ENCODE measurements around the gene LY6G6C. TPM values are rescaled to one million over a fixed set of nuclear protein-coding genes. Genes with fewer than 3 reads are reported as not detected.

Gene LY6G6C
- total RNA-seq, 1 experiment from 2014 or later, result not detected

DNA sequence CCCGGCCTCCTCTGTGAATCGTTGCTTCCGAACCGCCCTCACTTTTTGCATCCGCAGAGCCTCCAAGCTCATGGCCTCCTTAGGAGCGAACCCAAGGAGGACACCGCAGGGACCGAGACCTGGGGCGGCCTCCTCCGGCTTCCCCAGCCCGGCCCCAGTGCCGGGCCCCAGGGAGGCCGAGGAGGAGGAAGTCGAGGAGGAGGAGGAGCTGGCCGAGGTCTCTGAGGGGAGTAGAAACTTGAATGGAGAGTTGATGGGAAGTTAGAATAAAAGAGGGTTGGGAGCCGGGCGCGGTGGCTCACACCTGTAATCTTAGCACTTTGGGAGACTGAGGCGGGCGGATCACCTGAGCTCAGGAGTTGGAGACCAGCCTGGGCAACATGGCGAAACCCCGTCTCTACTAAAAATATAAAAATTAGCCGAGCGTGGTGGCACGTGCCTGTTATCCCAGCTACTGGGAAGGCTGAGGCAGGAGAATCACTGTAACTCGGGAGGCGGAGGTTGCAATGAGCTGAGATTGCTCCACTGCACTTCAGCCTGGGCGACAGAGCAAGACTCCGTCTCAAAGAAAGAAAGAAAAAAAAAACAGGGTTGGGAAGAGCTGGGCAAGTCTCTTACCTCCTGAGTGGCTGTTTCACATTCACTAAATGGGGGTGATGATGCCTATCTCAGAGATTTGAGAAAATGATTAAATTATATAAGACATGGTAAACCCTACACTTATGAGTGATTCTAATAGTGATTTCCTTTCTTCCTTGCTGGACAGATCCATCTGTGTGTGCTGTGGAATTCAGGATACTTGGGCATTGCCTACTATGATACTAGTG, 19.1 kb upstream of the LY6G6C start:
- Histone ChIP-seq H4K5ac (ENCODE audit: insufficient read length, low read depth, low read length) (peak overlapping the region; percentile 96), H3K79me2 (ENCODE audit: insufficient read depth, low read length) (peaks cover 2% of the 10 kb centered on the region; the same call in 1 of the 2 replicates), H3K23me2 (ENCODE audit: insufficient read length, low read depth, low read length, poor library complexity, severe bottlenecking) (peaks cover 21% of the 10 kb centered on the region), H3K79me1 (ENCODE audit: insufficient read depth, low read depth, low read length, poor library complexity, severe bottlenecking) (no peaks in the 10 kb centered on the region), H3K23ac (ENCODE audit: insufficient read length, low read depth, low read length) (no peak overlapping the region), H2AFZ (ENCODE audit: low read length) (no peak overlapping the region), H2BK12ac (ENCODE audit: insufficient read length, low read depth, low read length) (peak overlapping the region; percentile 26), H3K9me3 (ENCODE audit: control insufficient read depth, low read depth, low read length) (no peaks in the 10 kb centered on the region), H3K9ac (ENCODE audit: extremely low read depth, insufficient read length, low read length) (peak overlapping the region; percentile 94), H4K20me1 (ENCODE audit: control insufficient read depth, insufficient read depth, insufficient read length) (no peaks in the 10 kb centered on the region), H4K91ac (ENCODE audit: insufficient read length, low read depth, low read length) (peak overlapping the region; percentile 95), H2BK15ac (ENCODE audit: low read depth, low read length) (no peak overlapping the region), H3K4me2 (ENCODE audit: insufficient read depth, insufficient read length, low read length) (peak overlapping the region; percentile 73), H3K4me1 (ENCODE audit: insufficient read depth, low read length) (peaks cover 11% of the 10 kb centered on the region), H2BK5ac (ENCODE audit: insufficient read length, low read length) (peak overlapping the region; percentile 92), H3K56ac (ENCODE audit: insufficient read length, low read depth, low read length) (no peak overlapping the region), H3K27ac (ENCODE audit: insufficient read length, low read depth, low read length) (peak overlapping the region; percentile 56), H3K18ac (ENCODE audit: insufficient read length, low read depth, low read length) (peak overlapping the region; percentile 100), H3K4ac (ENCODE audit: low read depth, low read length) (peak overlapping the region; percentile 99; the same call in 1 of the 2 replicates), H3K27me3 (ENCODE audit: insufficient read depth, low read length) (no peaks in the 10 kb centered on the region), H2AK5ac (ENCODE audit: insufficient read length, low read length) (no peak overlapping the region), H3T11ph (ENCODE audit: low read length) (peak overlapping the region; percentile 90), H4K8ac (replicated peaks; ENCODE audit: insufficient read length, low read depth, low read length) (no peak overlapping the region), H3K14ac (ENCODE audit: insufficient read depth, low read length) (peak overlapping the region; percentile 100), H2BK120ac (ENCODE audit: low read depth, low read length, poor library complexity, severe bottlenecking) (peak overlapping the region; percentile 100), H2BK20ac (ENCODE audit: low read depth, low read length, poor library complexity, severe bottlenecking) (no peak overlapping the region)
- peak overlapping the region; percentile 74 to 85 for H3K4me3 Mint-ChIP-seq
- no peak for DNase-seq
- no CpG with 5 or more reads among the region's 29 CpGs for WGBS (ENCODE audit: extremely low coverage, insufficient read length, low lambda C conversion rate)
- H3K36me3 Mint-ChIP-seq (ENCODE audit: insufficient read depth in 1 of 3, low read depth in 3 of 3), result peaks cover 14 to 33% (median 17%) of the 10 kb centered on the region in 3 experiments
- H3K27me3 Mint-ChIP-seq (ENCODE audit: low read depth), result no peaks in the 10 kb centered on the region
- no peaks in the 10 kb centered on the region for H3K9me3 Mint-ChIP-seq
- TF ChIP-seq, protein P1, sequence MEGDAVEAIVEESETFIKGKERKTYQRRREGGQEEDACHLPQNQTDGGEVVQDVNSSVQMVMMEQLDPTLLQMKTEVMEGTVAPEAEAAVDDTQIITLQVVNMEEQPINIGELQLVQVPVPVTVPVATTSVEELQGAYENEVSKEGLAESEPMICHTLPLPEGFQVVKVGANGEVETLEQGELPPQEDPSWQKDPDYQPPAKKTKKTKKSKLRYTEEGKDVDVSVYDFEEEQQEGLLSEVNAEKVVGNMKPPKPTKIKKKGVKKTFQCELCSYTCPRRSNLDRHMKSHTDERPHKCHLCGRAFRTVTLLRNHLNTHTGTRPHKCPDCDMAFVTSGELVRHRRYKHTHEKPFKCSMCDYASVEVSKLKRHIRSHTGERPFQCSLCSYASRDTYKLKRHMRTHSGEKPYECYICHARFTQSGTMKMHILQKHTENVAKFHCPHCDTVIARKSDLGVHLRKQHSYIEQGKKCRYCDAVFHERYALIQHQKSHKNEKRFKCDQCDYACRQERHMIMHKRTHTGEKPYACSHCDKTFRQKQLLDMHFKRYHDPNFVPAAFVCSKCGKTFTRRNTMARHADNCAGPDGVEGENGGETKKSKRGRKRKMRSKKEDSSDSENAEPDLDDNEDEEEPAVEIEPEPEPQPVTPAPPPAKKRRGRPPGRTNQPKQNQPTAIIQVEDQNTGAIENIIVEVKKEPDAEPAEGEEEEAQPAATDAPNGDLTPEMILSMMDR (conservative IDR thresholded peaks at IDR 0.05), result no peak
- peaks cover 41 to 58% of the 10 kb centered on the region in 2 experiments for H3K4me1 Mint-ChIP-seq
- H3K27ac Mint-ChIP-seq, result peak overlapping the region; percentile 91 to 99 (median 99)

Measured in H9 (cell line).